CD4-positive, CD25-positive, alpha-beta regulatory T cell (primary cell): ENCODE results near the gene JUN. TPM values are rescaled to one million over a fixed set of nuclear protein-coding genes. Genes with fewer than 3 reads are reported as not detected.

Experiments used
- ATAC-seq, 2 donors: fragments of 150-1000 bp; cut with Tn5 transposase; one replicate each; pipeline ENCODE4 v1.10.0; 2021; ENCODE audit warnings: low read depth in 2 of 2, moderate number of reproducible peaks in 2 of 2, moderate library complexity in 1 of 2
- DNase-seq, 3 donors: peaks; one replicate each; pipeline versions ENCODE4 v3.0.0 to v3.0.0-alpha.2; 2012 to 2022; ENCODE audit warnings: mixed read lengths in 1 of 3
- H3K27ac ChIP-seq: one replicate; pipeline ENCODE4 v1.7.0; 2013; ENCODE audit warnings: mild to moderate bottlenecking, low read length; ENCODE audit not compliant: insufficient read depth, poor library complexity, severe bottlenecking
- H3K27me3 ChIP-seq: one replicate; pipeline ENCODE4 v1.7.0; 2013; ENCODE audit warnings: low read length; ENCODE audit not compliant: control insufficient read depth, insufficient read depth
- H3K36me3 ChIP-seq: one replicate; pipeline ENCODE4 v1.7.0; 2013; ENCODE audit warnings: mild to moderate bottlenecking, low read length, moderate library complexity; ENCODE audit not compliant: control insufficient read depth, insufficient read depth
- H3K4me1 ChIP-seq: 2 replicates; pipeline ENCODE4 v1.7.0; 2013; ENCODE audit warnings: mild to moderate bottlenecking, low read length; ENCODE audit not compliant: insufficient read depth, control insufficient read depth, poor library complexity, severe bottlenecking
- H3K4me3 ChIP-seq: one replicate; pipeline ENCODE4 v1.7.0; 2013; ENCODE audit warnings: low read depth, mild to moderate bottlenecking, low read length, moderate library complexity
- H3K9me3 ChIP-seq, 2 experiments: 1 replicate in 1 of 2; 2 replicates in 1 of 2; pipeline ENCODE4 v1.7.0; 2013; ENCODE audit warnings: low read length in 2 of 2, mild to moderate bottlenecking in 1 of 2, moderate library complexity in 1 of 2; ENCODE audit not compliant: control insufficient read depth in 2 of 2
- H3K27ac Mint-ChIP-seq, 3 donors: one replicate each; pipeline ENCODE4 v1.8.0; 2020 to 2022; ENCODE audit warnings: mild to moderate bottlenecking in 3 of 3, mixed read lengths in 3 of 3, moderate library complexity in 2 of 3
- H3K27me3 Mint-ChIP-seq: one replicate; pipeline ENCODE4 v1.8.0; 2022; ENCODE audit warnings: mild to moderate bottlenecking, mixed read lengths
- H3K36me3 Mint-ChIP-seq: one replicate; pipeline ENCODE4 v1.8.0; 2020; ENCODE audit warnings: mixed read lengths
- H3K4me1 Mint-ChIP-seq, 4 donors: one replicate each; pipeline ENCODE4 v1.8.0; 2020 to 2022; ENCODE audit warnings: mixed read lengths in 4 of 4, mild to moderate bottlenecking in 1 of 4
- H3K4me3 Mint-ChIP-seq, 4 donors: one replicate each; pipeline ENCODE4 v1.8.0; 2020 to 2022; ENCODE audit warnings: mild to moderate bottlenecking in 4 of 4, mixed read lengths in 4 of 4, moderate library complexity in 3 of 4
- H3K9me3 Mint-ChIP-seq, 7 donors: one replicate each; pipeline ENCODE4 v1.8.0; 2020 to 2022; ENCODE audit warnings: mixed read lengths in 7 of 7, mild to moderate bottlenecking in 3 of 7, moderate library complexity in 2 of 7
- polyA plus RNA-seq, 4 donors: library from polyadenylated mRNA; unstranded; fragments of 300-500 nt; fragmentation: Illumina TruSeq; gene quantifications; one replicate each; pipeline ENCODE4 v1.2.3, GENCODE V29; 2021
- total RNA-seq: library from RNA; stranded (reverse); gene quantifications from one replicate; pipeline ENCODE4 v1.2.3, GENCODE V29; 2022

Gene JUN
- total and polyA plus RNA-seq, 5 donors from 2014 or later = 41.3 to 1,538 (median 52.2) TPM

DNA sequence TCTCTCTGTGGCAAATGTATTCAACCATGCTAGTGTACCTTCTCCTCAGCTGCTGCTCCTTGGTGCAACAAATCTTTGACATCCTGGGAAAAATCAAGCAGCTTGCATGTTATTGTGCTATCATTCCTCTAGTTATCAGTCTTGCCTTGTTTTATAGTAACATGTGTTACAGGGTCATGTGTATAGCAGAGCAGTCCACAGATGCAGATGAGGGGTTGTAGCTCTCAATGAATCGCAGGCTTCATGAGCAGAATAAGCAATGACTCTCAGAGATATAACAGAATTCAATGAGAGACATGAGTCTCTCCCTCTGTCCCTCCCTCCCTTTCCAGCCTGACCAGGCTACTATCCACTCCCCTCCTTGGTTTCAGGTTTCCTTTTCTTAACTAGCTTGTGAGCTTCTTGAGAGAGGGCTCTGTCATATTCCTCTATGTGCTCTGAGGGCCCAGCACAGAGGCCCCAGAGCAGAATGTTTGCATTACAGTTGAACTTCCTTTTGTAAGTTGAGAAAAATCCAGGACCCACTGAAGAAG lies 15.1 kb upstream of the JUN start:
- H3K36me3 ChIP-seq = no peaks in the 10 kb centered on the region
- no peak overlapping the region for H3K27ac ChIP-seq
- Mint-ChIP-seq H3K27me3 (no peaks in the 10 kb centered on the region), H3K9me3 (peaks cover 0 to 3% (median 0%) of the 10 kb centered on the region in 7 donors), H3K36me3 (no peaks in the 10 kb centered on the region), H3K4me1 (peaks cover 0 to 25% (median 4%) of the 10 kb centered on the region in 4 donors), H3K27ac (no peak overlapping the region), H3K4me3 (no peak overlapping the region)
- H3K27me3 ChIP-seq = no peaks in the 10 kb centered on the region
- H3K4me3 ChIP-seq = no peak overlapping the region
- H3K9me3 ChIP-seq = no peaks in the 10 kb centered on the region
- DNase-seq (no peak), ATAC-seq (no peak)
- H3K4me1 ChIP-seq = no peaks in the 10 kb centered on the region

GRCh38 chr1:58796416-58796815 lies 12.6 kb upstream of the JUN start:
- Mint-ChIP-seq H3K27me3 (no peaks in the 10 kb centered on the region), H3K27ac (no peak overlapping the region), H3K4me3 (no peak overlapping the region), H3K4me1 (peaks cover 0 to 33% (median 10%) of the 10 kb centered on the region in 4 donors), H3K36me3 (peaks cover 5% of the 10 kb centered on the region), H3K9me3 (peaks cover 0 to 3% (median 0%) of the 10 kb centered on the region in 7 donors)
- Histone ChIP-seq H3K4me3 (no peak overlapping the region), H3K4me1 (no peaks in the 10 kb centered on the region), H3K27me3 (no peaks in the 10 kb centered on the region), H3K27ac (no peak overlapping the region), H3K36me3 (no peaks in the 10 kb centered on the region), H3K9me3 (no peaks in the 10 kb centered on the region)
- ATAC-seq (no peak), DNase-seq (no peak)

DNA sequence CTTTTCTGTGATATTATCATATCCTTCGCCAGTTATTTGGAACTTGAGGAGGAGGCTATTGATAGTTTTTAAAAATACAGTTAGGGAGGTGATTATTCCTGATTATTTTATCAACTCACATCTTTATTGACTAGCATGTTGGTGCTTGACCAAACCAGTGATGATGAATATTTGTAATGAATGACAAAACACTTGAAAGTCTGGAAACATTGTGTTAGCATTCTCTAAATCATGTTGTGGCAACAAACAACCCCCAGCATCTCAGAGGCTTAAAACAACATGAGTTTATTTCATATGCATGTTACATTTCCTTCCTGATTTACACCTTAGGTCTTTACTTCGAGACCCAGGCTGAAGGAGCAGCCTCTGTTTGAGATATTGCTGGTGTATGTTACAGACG lies 10.7 kb upstream of the JUN start:
- peaks cover 4% of the 10 kb centered on the region for H3K27me3 Mint-ChIP-seq
- ATAC-seq (no peak), DNase-seq (no peak)
- no peak overlapping the region for H3K27ac Mint-ChIP-seq
- H3K4me3 Mint-ChIP-seq = no peak overlapping the region
- no peaks in the 10 kb centered on the region for H3K9me3 ChIP-seq
- peaks cover 0 to 2% (median 0%) of the 10 kb centered on the region in 7 donors for H3K9me3 Mint-ChIP-seq
- no peaks in the 10 kb centered on the region for H3K27me3 ChIP-seq
- H3K36me3 Mint-ChIP-seq = peaks cover 5% of the 10 kb centered on the region
- H3K4me1 ChIP-seq = no peaks in the 10 kb centered on the region
- H3K4me1 Mint-ChIP-seq = peaks cover 0 to 40% (median 22%) of the 10 kb centered on the region in 4 donors
- H3K36me3 ChIP-seq = no peaks in the 10 kb centered on the region
- no peak overlapping the region for H3K4me3 ChIP-seq
- no peak overlapping the region for H3K27ac ChIP-seq

- Histone ChIP-seq H3K9me3 (peaks cover 0 to 3% of the 10 kb centered on the region in 2 experiments), H3K4me1 (no peaks in the 10 kb centered on the region), H3K4me3 (no peak overlapping the region), H3K36me3 (no peaks in the 10 kb centered on the region), H3K27me3 (no peaks in the 10 kb centered on the region), H3K27ac (no peak overlapping the region)
- Mint-ChIP-seq H3K9me3 (peaks cover 0 to 8% (median 0%) of the 10 kb centered on the region in 7 donors), H3K27ac (no peak overlapping the region), H3K4me3 (no peak overlapping the region), H3K4me1 (peaks cover 0 to 39% (median 23%) of the 10 kb centered on the region in 4 donors), H3K27me3 (peaks cover 4% of the 10 kb centered on the region), H3K36me3 (peaks cover 11% of the 10 kb centered on the region)
- ATAC-seq (no peak), DNase-seq (no peak)
Observed at GRCh38 chr1:58792846-58793245, 9.0 kb upstream of the JUN start.

DNA sequence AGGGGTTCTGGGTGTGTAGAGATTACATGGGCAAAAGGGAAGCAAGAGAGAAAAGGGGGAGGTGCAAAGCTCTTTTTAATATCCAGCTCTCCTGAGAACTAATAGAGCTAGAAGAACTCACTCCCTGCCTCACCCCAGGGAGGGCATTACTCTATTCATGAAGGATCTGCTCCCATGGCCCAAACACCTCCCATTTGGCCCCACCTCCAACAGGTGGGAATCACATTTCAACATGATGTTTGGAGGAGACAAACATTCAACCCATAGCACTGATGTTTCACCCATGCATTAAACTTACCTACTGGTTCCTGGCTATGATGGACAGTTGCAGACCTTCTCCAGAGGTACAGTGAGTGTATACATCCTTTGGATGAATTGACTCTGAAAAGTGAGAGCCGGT lies 7.3 kb upstream of the JUN start:
- H3K4me1 Mint-ChIP-seq = peaks cover 6 to 39% (median 29%) of the 10 kb centered on the region in 4 donors
- no peak overlapping the region for H3K4me3 Mint-ChIP-seq
- peaks cover 4% of the 10 kb centered on the region for H3K27me3 Mint-ChIP-seq
- H3K9me3 Mint-ChIP-seq = peaks cover 0 to 8% (median 0%) of the 10 kb centered on the region in 7 donors
- H3K36me3 Mint-ChIP-seq = peaks cover 11% of the 10 kb centered on the region
- Histone ChIP-seq H3K4me3 (no peak overlapping the region), H3K36me3 (no peaks in the 10 kb centered on the region), H3K27me3 (no peaks in the 10 kb centered on the region), H3K27ac (no peak overlapping the region), H3K4me1 (peaks cover 2% of the 10 kb centered on the region), H3K9me3 (peaks cover 0 to 3% of the 10 kb centered on the region in 2 experiments)
- no peak overlapping the region for H3K27ac Mint-ChIP-seq
- ATAC-seq = no peak
- no peak for DNase-seq

- H3K27ac Mint-ChIP-seq = no peak overlapping the region
- Histone ChIP-seq H3K27me3 (no peaks in the 10 kb centered on the region), H3K4me3 (no peak overlapping the region), H3K27ac (no peak overlapping the region), H3K4me1 (peaks cover 12% of the 10 kb centered on the region), H3K9me3 (peaks cover 0 to 3% of the 10 kb centered on the region in 2 experiments), H3K36me3 (no peaks in the 10 kb centered on the region)
- H3K27me3 Mint-ChIP-seq = peaks cover 4% of the 10 kb centered on the region
- H3K4me3 Mint-ChIP-seq = peak overlapping the region in 1 of 4 donors; percentile 28
- peaks cover 6 to 38% (median 27%) of the 10 kb centered on the region in 4 donors for H3K4me1 Mint-ChIP-seq
- DNase-seq (no peak), ATAC-seq (no peak)
- peaks cover 11% of the 10 kb centered on the region for H3K36me3 Mint-ChIP-seq
- peaks cover 0 to 8% (median 0%) of the 10 kb centered on the region in 7 donors for H3K9me3 Mint-ChIP-seq
Observed at GRCh38 chr1:58789996-58790660, 6.3 kb upstream of the JUN start.

- ATAC-seq = no peak
- Mint-ChIP-seq H3K4me1 (peaks cover 6 to 38% (median 25%) of the 10 kb centered on the region in 4 donors), H3K36me3 (peaks cover 11% of the 10 kb centered on the region), H3K4me3 (peak overlapping the region in 2 of 4 donors; percentile 28 to 53), H3K9me3 (peaks cover 0 to 8% (median 0%) of the 10 kb centered on the region in 7 donors), H3K27me3 (peaks cover 11% of the 10 kb centered on the region), H3K27ac (no peak overlapping the region)
- Histone ChIP-seq H3K27ac (no peak overlapping the region), H3K4me1 (peaks cover 13% of the 10 kb centered on the region), H3K9me3 (peaks cover 0 to 3% of the 10 kb centered on the region in 2 experiments), H3K36me3 (no peaks in the 10 kb centered on the region), H3K4me3 (no peak overlapping the region), H3K27me3 (no peaks in the 10 kb centered on the region)
- DNase-seq = no peak
Observed at GRCh38 chr1:58789322-58789856, 5.5 kb upstream of the JUN start.
